Right lobe of liver (tissue), 6 donors: Measurements from ENCODE around the gene BTBD2. TPM values are rescaled to one million over a fixed set of nuclear protein-coding genes. Genes with fewer than 3 reads are reported as not detected.
A peak's percentile ranks its signal among the peaks of the same experiment; 100 is the strongest.

Source experiments
- ATAC-seq, 4 donors: fragments of 200-7000 bp; cut with Tn5 transposase; one replicate each; pipeline ENCODE4 v1.9.1; 2020; ENCODE audit warnings: mild to moderate bottlenecking in 4 of 4, moderate library complexity in 4 of 4
- DNase-seq, 3 donors: peaks; one replicate each; pipeline ENCODE4 v3.0.0-alpha.2; 2020
- H3K27ac ChIP-seq, 3 donors: fragments of 200-600 bp; one replicate each; pipeline ENCODE4 v1.8.0; 2022
- H3K27me3 ChIP-seq, 2 donors: fragments of 200-600 bp; one replicate each; pipeline ENCODE4 v1.8.0; 2022
- H3K36me3 ChIP-seq, 4 donors: fragments of 200-600 bp; sonication (generic) in 1 of 4; one replicate each; pipeline versions ENCODE4 v1.5.1 to v1.8.0; 2017 to 2022; ENCODE audit warnings: control low read depth in 1 of 4
- H3K4me1 ChIP-seq, 4 donors: fragments of 200-600 bp; sonication (generic) in 1 of 4; one replicate each; pipeline versions ENCODE4 v1.5.1 to v1.8.0; 2017 to 2022; ENCODE audit warnings: control low read depth in 1 of 4
- H3K4me3 ChIP-seq, 3 donors: fragments of 200-600 bp; one replicate each; pipeline ENCODE4 v1.8.0; 2022
- H3K9me3 ChIP-seq, 4 donors: fragments of 200-600 bp; sonication (generic) in 1 of 4; one replicate each; pipeline versions ENCODE4 v1.5.1 to v1.8.0; 2017 to 2022; ENCODE audit warnings: control low read depth in 1 of 4
- CTCF ChIP-seq, 4 donors: fragments of 200-600 bp in 3 of 4; fragments of 450-650 bp in 1 of 4; IDR thresholded peaks; one replicate each; pipeline versions ENCODE4 v1.5.1 to v1.8.0; 2016 to 2022; ENCODE audit warnings: antibody characterized with exemption in 4 of 4, mild to moderate bottlenecking in 2 of 4
- POLR2A ChIP-seq: fragments of 450-650 bp; IDR thresholded peaks from one replicate; pipeline ENCODE4 v1.6.1; 2017; ENCODE audit warnings: antibody characterized with exemption, mild to moderate bottlenecking
- WGBS: methylation state at CpG from one replicate; pipeline ENCODE4 v1.1.6; 2018; ENCODE audit warnings: low coverage, low lambda C conversion rate; ENCODE audit not compliant: insufficient coverage; ENCODE audit errors: missing lambda C conversion rate; 5-methylcytosine and 5-hydroxymethylcytosine counted together
- intact Hi-C, 2 donors: fragments of 100-400 bp; cut with DNase I; formaldehyde crosslinking; loops; one replicate each; pipeline versions ENCODE4 v1.11.2 to v1.14.1; 2022
- total RNA-seq, 6 experiments: library from RNA; depleted of rRNA in 2 of 6; stranded (reverse); fragments of >200 nt in 2 of 6; fragmentation: NEBNext Ultra II Directional in 3 of 6; extraction: Animal tissue kit (Norgen Biotek cat#: 25700) in 3 of 6; gene quantifications; one replicate each; pipeline versions ENCODE4 v1.1.0 to v1.2.4, GENCODE V29; 2016 to 2023
- donor health status: DM: no; HTN: yes; CAD: no.
- donor health status: DM: no; HTN: no; CAD: no.
- donor health status: DM: no; HTN: no; CAD: no.
- donor health status: DM: no; HTN: yes; CAD: no.
- donor health status: DM: no; HTN: yes; CAD: no.

The BTBD2 gene
- total RNA-seq, 6 experiments from 2014 or later, result 22.2 to 42.6 (median 29.2) TPM

- Histone ChIP-seq H3K4me1 (peaks cover 0 to 26% (median 11%) of the 10 kb centered on the region in 4 donors), H3K27ac (peak overlapping the region in 1 of 3 donors; percentile 100)
- intact Hi-C loops, result no loop called here
These were observed 47.3 kb upstream of the BTBD2 start for GRCh38 chr19:2062770-2063169.

GRCh38 chr19:2062389-2062729, 46.8 kb upstream of the BTBD2 start:
- no peak for TF ChIP-seq POLR2A
- no peak for TF ChIP-seq CTCF (IDR thresholded peaks at IDR 0.05)
- intact Hi-C loops, result no loop called here
- Histone ChIP-seq H3K36me3 (no peaks in the 10 kb centered on the region), H3K4me3 (peak overlapping the region in 1 of 3 donors; percentile 69), H3K27me3 (no peaks in the 10 kb centered on the region), H3K4me1 (peaks cover 0 to 26% (median 11%) of the 10 kb centered on the region in 4 donors), H3K9me3 (no peaks in the 10 kb centered on the region), H3K27ac (peak overlapping the region; percentile 99 to 100 (median 100))
- 94% methylated on average over 2 of the region's 10 CpGs for WGBS
- ATAC-seq (no peak), DNase-seq (peak in 1 of 3 donors; percentile 52)

More at GRCh38 chr19:2062770-2063169, 47.3 kb upstream of the BTBD2 start:
- no peak for DNase-seq
- ATAC-seq, result no peak
- Histone ChIP-seq H3K9me3 (no peaks in the 10 kb centered on the region), H3K4me3 (no peak overlapping the region), H3K36me3 (no peaks in the 10 kb centered on the region), H3K27me3 (no peaks in the 10 kb centered on the region)
- 90% methylated on average over 9 of the region's 9 CpGs for WGBS
- TF ChIP-seq POLR2A, result no peak
- TF ChIP-seq CTCF (IDR thresholded peaks at IDR 0.05), result no peak

DNA sequence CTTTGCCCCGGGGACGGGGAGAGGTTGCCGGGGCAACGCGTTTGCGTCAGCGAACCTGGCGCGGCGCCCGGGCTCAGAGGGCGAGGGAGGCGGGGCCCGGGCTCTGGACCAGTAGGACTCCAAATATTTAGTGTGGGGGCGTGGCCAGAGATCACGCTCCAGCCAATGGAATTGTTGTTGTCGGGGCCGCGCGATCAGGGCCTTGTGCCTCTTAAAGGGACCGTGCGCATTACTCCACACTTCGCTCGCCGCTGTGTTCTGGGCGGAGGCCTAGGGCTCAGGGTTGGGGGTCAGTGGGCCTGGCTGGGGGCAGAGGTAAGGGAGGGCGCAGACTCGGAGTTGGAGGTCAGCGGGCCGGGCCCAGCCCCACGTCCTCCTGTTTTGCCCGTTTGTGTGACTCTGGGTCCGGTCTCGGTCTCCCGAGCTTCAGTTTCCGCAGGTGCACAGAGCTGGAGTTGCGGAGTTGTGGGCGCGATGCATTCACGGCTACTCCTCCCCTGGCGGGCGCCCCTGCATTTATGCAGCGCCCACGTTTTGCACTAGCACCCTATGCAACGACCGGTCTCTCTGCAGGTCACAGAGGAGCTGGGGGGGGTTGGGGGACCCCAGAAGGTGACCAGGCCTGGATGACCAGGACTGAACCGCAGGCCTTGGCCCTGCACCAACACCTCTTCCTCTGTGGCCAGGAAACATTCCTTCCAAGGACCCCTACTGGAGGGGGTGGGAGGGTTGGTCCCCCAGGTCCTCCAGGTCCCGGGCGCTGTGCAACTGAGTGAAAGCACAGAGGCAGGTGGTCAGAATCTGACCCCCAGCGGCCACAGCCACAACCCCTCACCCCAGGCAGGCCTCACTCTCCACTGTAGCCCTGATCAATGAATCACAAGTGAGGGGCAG, 46.2 kb upstream of the BTBD2 start:
- Histone ChIP-seq H3K4me1 (peaks cover 0 to 26% (median 11%) of the 10 kb centered on the region in 4 donors), H3K36me3 (no peaks in the 10 kb centered on the region), H3K4me3 (peak overlapping the region; percentile 65 to 71 (median 69)), H3K27ac (peak overlapping the region; percentile 99 to 100 (median 100)), H3K27me3 (no peaks in the 10 kb centered on the region), H3K9me3 (no peaks in the 10 kb centered on the region)
- DNase-seq (peak; percentile 99), ATAC-seq (peak; percentile 74 to 81 (median 80))
- peak; percentile 34 for TF ChIP-seq POLR2A
- peak in 2 of 4 donors; percentile 5 to 13 for TF ChIP-seq CTCF (IDR thresholded peaks at IDR 0.05)
- WGBS, result 0% methylated on average over 19 of the region's 50 CpGs
- intact Hi-C loops, result no loop called here

- Histone ChIP-seq H3K36me3 (no peaks in the 10 kb centered on the region), H3K4me1 (peaks cover 0 to 26% (median 11%) of the 10 kb centered on the region in 4 donors), H3K9me3 (no peaks in the 10 kb centered on the region), H3K27ac (peak overlapping the region; percentile 99 to 100 (median 100)), H3K4me3 (peak overlapping the region; percentile 65 to 71 (median 69)), H3K27me3 (no peaks in the 10 kb centered on the region)
- intact Hi-C loops, result no loop called here
- DNase-seq, result peak; percentile 78 to 90 (median 86)
- 0% methylated on average over 10 of the region's 55 CpGs for WGBS
- TF ChIP-seq POLR2A, result peak; percentile 91
- no peak for TF ChIP-seq CTCF (IDR thresholded peaks at IDR 0.05)
- peak; percentile 6 to 55 (median 42) for ATAC-seq
These were observed 45.5 kb upstream of the BTBD2 start for GRCh38 chr19:2060884-2061494.
